Fibroblast of skin of right quadriceps (primary cell): ENCODE results near the gene FAM111B.
"Not testable (repeated sequence)": the region's sequence is repeated elsewhere in the genome, so short reads cannot be mapped to it uniquely, and the experiment has no call there.

Experiments
- DNase-seq: peaks from one replicate; pipeline ENCODE4 v3.0.0-alpha.2; 2013

Gene FAM111B

DNA sequence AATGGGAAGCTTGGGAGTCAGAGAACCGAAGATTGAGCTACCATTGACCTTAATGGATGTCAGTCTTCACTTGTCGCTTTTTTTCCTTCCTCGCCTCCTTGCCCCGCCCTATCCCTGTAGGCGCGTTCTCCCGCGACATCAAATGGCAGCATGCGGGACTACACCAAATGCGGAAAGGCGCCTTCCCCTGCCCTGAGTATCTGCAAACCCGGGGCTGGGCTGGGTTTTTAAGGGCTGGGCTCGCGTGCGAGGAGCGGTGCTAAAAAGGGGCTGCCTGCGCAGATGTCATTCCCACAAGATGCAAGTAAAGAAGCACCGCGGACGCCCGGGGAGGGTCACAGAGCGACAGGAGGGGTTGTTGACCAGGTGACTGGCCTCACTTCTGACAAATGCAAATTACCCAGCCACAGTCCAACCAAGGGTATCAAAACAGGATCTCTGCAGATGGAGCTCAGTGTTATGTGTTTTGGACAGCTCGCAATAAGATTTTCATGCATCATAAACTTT, 4.7 kb upstream of the FAM111B start:
- peak; percentile 39 for DNase-seq

DNA sequence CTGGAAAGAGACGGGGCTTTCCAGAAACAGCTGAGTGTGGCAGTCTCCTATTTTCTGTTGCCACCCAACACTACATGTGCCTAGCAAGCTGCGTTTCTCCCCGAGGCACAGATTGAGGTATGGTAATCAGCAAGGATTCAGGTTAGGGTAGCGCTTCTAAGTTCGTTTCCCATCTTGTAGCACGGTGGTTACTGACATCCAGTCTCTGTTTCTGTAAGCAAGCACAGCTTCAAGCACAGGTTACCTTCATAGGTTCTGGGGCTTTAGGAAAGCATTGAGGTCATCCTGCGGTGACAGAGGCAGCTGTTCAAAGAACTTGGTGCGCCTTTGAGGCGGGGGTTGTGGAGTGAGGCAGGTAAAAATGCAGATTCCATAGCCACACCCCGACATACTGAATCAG, 684 bp downstream of the FAM111B start:
- DNase-seq = not testable (repeated sequence)

DNA sequence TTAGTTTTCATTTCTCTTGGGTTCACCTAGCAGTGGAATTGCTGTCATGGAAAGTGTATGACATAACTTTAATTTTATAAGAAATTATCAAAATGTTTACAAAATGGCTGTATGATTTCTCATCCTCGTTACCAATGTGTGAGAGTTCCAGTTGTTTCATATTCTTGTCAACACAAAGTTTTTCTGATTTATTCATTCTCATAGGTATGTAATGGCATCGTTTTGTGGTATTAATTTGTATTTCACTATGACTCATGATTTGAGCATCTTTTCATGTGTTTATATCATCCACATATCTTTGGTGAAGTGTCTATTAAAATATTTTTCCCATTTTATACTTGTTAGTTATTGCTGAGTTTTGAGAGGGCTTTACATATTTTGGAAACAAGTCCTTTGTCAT, 5.5 kb downstream of the FAM111B start:
- DNase-seq = peak; percentile 31

DNA sequence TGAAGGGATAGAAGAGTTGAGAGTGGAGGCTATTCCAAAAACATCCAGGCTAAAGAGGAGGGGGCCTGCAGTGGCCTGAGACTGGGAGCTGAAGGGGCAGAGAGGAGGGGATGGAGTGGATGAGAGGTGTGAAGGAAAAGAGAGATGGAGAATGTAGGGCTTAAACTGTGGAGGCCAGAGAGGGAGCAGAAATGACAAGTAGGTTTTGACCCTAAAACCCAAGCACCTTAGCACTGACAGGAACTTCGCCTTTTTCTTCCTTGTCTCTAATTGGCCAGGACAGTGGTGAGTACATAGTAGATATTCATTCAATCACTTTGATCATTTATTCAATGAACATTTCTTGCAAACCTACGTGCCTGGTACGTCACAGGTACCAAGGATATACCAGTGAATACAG, 7.3 kb downstream of the FAM111B start:
- DNase-seq = no peak

DNA sequence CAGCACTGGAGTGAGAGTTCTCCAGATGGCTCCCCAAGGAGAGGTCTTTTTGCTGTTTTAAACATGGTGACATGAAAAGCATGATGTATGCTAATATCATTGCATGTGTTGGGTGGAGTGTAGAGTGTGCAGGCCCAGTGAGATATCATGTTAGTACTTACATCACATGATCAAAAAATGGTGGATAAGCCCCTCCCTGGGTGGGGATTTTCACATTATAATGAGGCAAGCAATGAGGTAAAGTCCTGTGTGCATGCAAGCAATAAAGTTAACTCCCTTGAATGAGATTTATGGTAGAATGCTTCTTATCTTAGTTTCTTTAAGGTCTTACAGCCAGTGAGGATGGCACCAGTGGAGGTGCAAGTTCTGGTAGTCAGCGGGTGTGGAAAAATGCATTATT, 8.5 kb downstream of the FAM111B start:
- DNase-seq = no peak

DNA sequence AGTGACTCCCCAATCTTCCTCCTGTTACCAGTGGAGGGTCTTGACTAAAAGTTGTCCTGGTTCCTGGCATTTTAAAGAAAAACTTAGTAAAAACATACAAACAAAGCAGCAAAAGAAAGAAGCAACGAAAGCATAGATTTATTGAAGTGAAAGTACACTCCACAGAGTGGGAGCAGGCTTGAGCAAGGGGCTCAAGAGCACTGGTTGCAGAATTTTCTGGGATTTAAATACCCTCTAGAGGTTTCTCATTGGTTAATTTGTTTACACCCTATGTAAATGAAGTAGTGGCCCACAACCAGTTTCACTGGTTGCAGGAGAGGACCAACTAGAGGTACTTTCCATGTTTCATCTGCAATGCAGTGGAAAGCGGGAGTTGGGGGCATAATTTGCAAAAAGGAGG, 10.7 kb downstream of the FAM111B start:
- DNase-seq = no peak

DNA sequence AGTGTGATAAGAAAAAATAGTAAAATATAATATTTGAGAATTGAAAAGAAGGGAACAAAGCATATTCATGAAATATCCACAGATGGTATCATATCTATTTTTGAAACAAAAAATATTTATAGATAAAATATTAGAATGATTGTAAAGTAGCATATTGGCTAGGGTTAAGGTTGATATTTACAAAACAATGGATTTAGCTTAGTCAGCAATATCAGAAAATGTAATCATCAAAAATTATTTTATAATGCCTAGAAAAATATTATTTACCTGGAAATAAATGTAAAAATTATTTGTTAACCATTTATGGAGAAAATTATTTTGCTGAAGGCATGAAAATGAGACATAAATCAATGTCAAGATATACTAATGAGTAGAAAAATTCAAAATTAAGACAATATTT, 12.8 kb downstream of the FAM111B start:
- DNase-seq = no peak

DNA sequence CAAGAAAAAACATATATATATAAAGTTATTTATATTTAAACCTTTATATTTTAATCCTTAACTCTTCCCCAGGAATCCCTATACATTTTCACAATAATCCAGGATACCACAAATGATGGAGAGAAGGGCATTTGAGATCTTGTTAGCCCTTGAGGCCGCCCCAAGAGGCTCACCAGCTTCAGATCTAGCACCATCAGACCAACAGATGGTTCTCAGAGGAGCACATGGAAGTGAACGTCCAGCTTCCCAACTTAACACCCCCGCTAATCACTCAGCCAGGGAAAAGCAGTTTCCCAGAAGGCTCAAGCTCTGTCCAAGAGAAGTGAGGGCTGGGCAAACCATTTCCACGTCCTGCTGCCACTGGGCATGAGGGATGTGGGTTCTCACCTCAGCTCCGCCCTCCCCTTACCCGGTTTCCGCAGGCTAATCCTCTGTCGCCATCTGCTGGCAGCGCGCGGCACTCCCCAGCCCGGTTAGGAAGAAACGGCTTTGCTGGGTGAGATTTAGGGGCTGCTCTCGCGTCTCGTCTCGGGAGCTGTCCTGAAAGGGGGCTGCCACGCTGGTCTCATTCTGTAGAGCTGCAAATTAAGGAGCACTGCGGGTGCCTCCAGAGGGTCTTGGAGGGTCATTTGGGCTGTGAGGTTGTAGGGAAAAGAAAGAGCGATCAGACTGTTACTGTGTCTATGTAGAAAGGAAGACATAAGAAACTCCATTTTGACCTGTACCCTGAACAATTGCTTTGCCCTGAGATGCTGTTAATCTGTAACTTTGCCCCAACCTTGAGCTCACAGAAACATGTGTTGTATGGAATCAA, 28.8 kb downstream of the FAM111B start:
- DNase-seq = peak; percentile 66

DNA sequence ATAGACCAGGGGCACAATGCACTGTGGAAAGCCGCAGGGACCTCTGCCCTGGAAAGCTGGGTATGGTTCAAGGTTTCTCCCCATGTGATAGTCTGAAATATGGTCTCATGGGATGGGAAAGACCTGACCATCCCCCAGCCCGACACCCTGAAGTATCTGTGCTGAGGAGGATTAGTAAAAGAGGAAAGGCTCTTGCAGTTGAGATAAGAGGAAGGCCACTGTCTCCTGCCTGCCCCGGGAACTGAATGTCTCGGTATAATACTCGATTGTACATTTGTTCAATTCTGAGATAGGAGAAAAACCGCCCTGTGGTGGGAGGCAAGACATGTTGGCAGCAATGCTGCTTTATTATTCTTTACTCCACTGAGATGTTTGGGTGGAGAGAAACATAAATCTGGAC, 29.5 kb downstream of the FAM111B start:
- not testable (repeated sequence) for DNase-seq

DNA sequence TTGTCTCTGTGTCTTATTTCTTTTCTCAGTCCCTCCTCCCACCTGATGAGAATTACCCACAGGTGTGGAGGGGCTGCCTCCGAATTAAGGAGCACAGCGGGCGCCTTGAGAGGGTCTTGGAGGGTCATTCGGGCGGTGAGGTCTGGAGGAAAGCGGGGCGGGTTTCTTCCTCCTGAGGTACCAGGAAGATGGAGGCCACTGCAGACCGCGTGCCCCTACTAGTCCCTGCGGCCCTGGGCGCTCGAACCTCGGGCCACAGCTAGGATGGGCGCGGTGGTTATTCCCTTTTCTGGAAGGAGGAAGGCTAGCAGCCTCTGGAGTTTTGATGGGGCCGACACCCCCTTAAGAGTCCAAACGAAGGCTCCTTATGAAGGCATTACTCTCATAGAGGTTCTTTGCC, 30.2 kb downstream of the FAM111B start:
- DNase-seq = no peak

DNA sequence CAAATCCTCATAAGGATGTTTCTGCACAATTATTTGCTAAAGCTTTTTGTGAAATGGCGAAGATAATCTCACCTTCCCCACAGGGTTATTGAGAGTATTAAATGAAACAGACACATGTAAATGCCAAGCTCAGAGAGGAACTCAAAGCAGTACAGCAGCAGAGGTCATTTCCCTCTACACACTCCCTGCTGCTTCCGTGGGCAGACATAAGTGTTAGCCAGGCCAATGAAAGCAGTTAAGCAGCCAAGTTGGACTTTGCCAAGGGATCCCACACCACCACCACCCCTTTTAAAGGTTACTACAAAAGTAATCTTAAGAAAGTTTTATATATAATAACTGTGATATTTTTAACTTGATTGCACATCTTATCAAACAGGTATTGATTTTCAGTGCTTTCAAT, 31.6 kb downstream of the FAM111B start:
- no peak for DNase-seq

DNA sequence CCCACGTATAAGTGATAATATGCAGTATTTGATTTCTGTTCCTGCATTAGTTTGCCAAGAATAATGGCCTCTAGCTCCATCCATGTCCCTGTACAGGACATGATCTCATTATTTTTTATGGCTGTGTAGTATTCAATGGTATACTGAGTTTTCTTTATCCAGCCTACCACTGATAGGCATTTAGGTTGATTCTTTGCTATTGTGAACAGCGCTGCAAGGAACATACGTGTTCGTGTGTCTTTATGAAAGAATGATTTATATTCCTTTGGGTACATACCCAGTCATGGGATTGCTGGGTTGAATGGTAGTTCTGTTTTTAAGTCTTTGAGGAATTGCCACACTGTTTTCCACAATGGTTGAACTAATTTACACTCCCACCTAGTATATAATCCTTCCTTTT, 34.2 kb downstream of the FAM111B start:
- DNase-seq = no peak

DNA sequence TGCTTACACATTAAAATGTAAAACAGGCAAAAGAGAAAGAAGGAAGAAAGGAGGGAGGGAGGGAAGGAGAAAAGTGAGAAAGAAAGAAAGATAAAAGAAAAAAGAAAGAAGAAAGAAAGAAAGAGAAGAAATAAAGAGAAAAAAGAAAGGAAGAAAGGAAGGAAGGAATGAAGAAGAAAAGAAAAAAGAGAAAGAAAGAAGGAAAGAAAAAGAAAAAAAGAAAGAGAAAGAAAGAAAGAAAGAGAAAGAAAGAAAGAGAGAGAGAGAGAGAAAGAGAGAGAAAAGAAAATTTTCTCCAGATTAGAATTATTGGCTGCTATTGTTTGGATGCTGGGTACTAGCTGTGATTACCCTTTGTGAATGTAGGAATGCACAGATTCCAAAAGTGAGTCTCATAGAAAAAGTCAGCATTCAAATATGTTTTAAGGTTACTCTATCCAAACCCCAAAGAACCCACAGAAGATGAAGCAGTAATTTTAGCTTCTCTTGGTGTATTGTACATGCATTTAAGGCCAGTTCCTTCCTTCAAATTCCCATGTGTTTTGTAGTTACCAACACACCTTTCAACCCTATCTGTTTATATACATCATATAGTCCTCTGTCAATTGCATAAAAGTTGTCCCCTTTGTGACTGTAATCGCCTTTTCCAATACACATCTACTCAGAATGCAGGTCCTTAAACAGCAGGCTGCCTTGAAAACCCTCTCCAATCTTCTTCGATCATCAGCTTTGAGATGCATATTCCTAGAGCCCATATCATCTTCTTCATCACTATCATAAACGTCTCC, 34.8 kb downstream of the FAM111B start:
- DNase-seq = peak; percentile 52

DNA sequence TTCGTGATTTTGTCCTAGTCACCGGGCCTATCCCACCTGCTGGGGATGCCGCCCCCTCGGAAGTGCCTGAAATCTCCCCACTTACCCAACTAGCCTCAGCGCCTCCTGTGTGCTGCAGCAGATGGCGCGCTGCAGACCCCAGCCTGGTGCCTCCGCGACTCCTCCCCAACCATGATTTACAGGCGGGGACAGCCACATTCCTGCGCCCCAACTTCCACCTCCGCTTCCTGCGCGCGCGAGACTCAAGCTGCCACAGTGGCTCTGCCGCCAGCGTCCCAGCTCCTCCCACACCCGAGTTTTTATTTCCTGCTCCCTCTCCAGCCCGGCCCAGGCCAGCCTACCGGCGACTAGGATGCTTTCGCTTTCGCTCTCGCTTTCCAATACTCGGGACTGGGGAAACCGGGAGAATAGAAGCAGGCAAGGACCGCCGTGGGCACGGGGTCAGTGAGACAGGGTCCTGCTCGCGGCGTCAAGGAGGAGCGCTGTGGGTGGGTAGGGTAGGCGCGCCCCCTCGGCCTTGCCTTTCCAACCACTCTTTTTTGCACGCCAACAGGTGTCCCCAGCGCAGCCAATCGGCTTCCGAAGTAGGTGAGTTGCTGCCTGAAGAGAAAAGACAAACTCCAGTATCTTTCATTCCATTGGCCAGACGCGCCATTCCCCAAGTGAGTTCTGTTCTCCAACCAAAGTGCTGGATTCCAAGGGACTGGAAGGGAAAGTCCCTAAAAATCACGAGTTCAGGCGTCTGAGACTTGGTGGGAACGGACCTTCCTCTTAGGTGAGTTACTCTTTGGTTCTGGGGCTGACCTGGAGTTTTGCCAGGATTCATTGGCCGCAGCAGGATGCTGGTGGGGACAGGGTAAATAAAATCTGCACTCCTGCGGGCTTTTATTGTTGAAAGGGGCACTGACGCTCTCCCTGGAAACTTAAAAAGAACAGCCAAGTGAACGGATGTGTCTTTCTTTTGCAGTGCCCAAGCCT, 35.8 kb downstream of the FAM111B start, which contains the start of gene FAM111A:
TSS of gene FAM111A (plus strand) at position 327 of the 978 bp plus-strand sequence. CDS start 6,017 bp downstream, outside the sequence.
- DNase-seq = peak; percentile 86

DNA sequence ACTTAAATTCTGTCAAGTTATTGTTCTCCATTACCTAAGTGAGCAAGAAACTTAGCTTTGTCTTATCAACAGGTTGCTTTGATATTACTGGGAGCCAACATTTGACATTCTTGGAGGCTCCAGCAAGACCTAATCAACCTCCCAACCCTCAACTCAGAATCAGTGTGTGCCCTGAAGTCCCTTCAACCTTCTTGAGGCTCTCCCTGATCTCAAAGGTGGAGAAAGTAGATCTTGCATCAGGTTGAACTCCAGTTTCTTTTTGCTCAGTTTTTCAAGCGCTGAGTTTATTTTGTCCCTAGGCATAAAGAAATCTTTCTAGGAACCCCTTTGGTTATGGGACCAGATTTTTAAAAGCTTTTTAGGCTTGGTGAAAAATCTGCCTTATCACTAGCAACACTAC, 37.1 kb downstream of the FAM111B start:
- DNase-seq = no peak

DNA sequence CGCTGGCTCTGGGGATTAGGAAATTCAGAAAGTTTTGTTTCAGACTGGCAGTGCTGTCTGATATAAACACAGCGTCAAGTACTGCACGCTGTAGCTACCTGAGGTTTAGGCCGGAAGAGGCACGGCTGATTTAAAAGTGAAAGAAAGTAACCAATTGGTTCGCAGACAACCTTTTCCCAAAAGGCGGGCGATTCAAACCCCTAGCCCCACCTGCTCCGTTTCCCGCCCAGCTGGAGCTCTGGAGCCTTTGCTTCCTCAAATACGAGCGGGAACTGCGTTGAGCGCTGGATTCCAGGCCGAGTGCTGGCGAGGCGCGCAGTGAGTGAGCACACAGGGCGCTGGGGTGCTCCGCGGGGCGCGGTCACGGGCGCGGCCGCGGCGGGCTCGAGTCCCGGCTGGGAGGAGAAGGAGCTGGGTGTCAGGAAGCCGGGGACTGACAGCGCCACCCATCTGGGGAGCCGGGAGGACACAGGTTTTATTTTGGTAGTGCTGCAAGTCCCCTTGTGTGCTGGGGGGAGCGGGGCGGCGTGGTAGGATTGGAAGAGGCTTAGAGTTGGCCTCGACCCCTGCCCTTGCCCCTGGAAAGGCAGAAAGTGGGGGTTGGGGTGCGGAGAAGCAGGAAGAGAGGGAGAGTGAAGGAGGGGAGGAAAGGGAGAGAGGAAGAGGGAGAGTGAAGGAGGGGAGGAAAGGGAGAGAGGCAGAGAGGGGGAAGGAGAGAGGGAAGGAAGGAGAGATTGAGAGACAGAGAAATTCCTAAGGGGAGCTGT, 37.7 kb downstream of the FAM111B start:
- peak; percentile 85 for DNase-seq

DNA sequence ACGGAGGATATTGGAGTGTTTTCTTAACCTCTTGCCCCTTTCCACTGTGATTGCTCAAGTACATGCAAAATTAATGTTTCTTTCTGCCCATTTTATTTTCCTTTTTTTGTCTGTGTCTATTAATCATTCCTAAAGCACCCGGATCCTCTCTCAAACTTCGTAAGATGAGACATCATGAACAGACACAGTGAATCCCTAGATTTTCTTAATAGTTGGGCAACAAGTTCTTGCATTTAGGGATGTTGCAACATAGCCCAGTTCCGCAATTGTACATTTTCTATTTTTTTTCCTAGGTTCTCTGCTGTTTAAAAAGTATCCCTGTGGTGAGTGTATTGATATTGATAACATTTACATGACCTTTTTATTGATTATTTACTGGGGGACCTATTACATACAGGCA, 38.5 kb downstream of the FAM111B start:
- peak; percentile 58 for DNase-seq

DNA sequence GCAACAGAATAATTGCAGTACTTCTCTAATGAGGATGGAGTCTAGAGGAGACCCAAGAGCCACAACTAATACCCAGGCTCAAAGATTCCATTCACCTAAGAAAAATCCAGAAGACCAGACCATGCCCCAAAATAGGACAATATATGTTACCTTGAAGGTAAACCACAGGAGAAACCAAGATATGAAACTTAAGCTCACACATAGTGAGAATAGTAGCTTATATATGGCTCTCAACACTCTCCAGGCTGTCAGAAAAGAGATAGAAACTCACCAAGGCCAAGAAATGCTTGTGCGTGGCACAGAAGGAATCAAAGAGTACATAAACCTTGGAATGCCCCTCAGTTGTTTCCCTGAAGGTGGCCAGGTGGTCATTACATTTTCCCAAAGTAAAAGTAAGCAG, 44.7 kb downstream of the FAM111B start:
- DNase-seq = no peak

DNA sequence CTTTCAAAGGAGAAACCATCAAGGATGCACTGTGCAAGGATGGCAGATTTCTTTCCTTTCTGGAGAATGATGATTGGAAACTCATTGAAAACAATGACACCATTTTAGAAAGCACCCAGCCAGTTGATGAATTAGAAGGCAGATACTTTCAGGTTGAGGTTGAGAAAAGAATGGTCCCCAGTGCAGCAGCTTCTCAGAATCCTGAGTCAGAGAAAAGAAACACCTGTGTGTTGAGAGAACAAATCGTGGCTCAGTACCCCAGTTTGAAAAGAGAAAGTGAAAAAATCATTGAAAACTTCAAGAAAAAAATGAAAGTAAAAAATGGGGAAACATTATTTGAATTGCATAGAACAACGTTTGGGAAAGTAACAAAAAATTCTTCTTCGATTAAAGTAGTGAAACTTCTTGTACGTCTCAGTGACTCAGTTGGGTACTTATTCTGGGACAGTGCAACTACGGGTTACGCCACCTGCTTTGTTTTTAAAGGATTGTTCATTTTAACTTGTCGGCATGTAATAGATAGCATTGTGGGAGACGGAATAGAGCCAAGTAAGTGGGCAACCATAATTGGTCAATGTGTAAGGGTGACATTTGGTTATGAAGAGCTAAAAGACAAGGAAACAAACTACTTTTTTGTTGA, 45.4 kb downstream of the FAM111B start:
- DNase-seq = no peak

DNA sequence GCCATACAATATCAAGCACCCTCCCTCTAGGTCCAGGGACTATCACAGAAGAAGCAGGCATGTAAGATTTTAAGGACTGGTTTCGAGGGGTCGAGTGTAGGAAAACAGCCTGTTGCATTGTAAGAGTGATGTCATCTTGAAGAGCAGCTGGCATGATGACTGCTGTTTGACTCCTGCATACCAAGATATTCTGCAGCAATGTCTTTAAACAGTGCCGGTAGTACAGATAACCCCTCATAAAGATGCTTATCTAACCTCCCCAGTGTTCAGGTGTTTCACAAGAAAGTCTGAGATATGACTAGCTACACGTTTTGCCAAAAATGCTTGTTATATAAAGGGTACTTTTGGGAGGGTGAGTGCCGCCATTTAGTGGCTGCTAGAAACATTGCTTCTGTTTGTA, 47.6 kb downstream of the FAM111B start:
- DNase-seq = no peak

DNA sequence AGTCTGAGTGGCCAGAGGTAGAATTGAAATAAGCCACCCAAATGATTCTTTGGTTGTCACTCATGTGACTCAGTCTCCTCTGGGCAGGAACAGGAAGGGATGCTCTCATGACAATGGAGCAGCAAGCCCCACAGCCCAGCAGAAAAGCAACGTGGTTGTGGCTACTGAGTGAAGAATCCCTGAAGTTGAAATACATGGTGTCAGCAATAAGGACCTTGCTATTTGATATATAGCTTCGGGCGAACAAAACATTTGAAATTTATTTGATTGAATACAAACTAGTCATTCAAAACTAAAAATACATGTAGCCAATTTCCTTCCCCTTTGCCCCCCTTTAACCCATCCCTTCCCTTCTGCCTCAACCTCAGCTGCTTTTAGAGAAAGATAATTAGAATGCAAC, 50.4 kb downstream of the FAM111B start:
- no peak for DNase-seq
